ENCODE measurements around the gene AP2B1.

The AP2B1 gene

DNA sequence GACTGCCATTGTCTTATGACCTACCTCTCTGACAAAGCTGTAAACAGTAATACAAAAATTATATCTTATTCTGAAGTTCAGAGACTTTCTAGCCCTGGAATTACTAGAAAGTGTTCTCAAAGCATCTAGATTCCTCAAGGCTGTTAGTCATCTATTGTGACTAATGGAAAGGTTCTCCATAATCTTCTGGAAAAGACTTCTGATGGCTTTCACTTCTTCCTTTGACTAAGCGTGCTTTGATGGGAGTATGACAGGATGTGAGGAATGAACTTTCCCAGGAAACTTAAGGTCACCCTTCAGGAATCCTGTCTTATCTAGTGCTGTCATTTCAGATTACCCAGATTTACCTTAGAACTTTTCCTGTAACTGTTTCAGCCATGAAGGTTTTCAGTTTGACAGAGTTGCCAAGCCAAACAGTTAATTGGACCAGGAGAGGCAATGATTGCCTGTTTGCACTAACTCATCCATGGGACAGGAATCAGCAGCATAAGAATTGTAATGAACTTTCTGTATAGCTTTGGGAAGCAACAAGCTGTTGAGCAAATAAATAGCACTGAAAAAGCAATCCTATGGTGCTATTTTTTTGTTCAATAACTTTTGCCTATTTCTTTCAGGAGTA, 43.5 kb downstream of the AP2B1 start:
- DNase-seq (ENCODE audit: low spot score): peak; percentile 65

GRCh38 chr17:35641032-35641431, 53.9 kb downstream of the AP2B1 start:
- DNase-seq (ENCODE audit: low spot score): no peak

DNA sequence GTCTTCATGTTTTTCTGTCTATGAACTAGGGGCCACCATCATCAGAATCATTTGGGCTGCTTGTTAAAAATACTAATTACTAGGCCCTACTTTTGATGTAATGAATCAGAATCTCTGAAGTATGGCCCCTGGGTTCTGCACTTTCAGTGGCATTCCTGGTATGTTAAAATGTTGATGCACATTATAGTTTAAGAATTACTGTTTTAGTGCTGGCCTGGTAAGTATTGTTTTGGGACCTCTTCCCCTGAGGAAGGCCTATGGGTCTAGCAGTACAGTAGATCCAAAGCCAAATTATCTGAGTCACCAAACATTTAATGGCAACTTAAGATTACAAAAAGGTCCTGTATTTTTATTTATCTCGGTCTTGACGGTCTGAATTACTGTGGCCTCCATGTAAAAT, 58.8 kb downstream of the AP2B1 start:
- no peak for DNase-seq (ENCODE audit: low spot score)

DNA sequence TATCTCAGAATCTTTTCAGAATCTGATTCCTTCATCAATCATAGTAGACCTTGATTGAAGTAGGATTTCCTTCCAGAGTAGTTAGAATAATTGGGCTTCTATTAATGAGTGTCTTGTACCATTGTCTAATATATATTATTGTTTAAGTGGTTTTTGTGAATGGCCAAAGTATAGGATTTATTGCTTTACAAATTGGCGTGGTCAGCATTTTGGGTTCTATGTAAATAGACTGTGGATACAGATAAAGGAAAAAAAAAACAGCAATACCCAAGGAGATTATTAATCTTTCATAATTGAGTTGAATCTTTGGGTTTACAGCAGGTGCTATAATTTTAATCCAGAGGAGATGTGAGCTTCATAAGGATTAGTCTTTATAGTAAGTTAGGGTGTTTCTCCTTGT, 64.3 kb downstream of the AP2B1 start:
- DNase-seq (ENCODE audit: low spot score): no peak

GRCh38 chr17:35653619-35654361, 66.7 kb downstream of the AP2B1 start:
- DNase-seq (ENCODE audit: low spot score): no peak

GRCh38 chr17:35655303-35655702, 68.2 kb downstream of the AP2B1 start:
- no peak for DNase-seq (ENCODE audit: low spot score)

- DNase-seq (ENCODE audit: low spot score): no peak
Observed at GRCh38 chr17:35660902-35661301, 73.8 kb downstream of the AP2B1 start.

DNA sequence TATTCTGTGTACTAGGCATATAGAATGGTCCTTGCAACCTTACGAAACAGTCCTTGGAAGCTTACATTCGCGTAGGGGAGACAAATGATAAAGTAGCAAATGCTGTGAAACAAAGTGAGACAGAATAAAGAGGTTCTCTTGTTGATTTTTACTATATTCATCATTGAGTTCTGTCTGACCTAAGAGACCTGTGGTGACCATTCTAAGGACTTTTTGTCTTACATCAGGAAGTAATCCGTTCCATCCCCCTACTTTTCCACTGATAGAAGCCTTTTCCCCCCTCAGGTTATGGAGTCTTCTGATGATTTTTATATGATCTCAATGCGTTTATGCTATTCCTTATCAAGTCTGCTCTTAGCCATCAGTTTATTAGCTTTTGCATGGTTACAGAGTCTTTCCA, 77.6 kb downstream of the AP2B1 start:
- DNase-seq (ENCODE audit: low spot score): no peak

DNA sequence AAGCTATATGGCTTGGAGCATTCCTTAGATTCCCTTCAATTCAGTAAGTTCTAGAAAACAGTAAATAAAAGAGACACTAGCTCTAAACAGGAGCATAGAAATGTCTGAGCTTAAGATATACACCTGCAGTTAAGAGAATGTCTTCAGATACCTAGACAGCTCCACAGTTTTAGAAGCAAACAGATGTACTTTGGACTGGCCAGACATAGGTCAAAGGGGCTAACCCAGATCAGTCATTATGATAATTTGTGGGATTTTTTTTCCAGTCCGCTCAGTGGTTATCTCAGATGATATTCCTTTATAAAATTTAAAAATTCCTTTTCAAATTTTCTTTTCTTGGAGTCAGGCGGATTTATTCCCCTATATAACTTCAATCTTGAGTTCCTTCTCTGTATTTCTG, 78.5 kb downstream of the AP2B1 start:
- DNase-seq (ENCODE audit: low spot score): no peak

GRCh38 chr17:35666070-35666469, 78.9 kb downstream of the AP2B1 start:
- no peak for DNase-seq (ENCODE audit: low spot score)

DNA sequence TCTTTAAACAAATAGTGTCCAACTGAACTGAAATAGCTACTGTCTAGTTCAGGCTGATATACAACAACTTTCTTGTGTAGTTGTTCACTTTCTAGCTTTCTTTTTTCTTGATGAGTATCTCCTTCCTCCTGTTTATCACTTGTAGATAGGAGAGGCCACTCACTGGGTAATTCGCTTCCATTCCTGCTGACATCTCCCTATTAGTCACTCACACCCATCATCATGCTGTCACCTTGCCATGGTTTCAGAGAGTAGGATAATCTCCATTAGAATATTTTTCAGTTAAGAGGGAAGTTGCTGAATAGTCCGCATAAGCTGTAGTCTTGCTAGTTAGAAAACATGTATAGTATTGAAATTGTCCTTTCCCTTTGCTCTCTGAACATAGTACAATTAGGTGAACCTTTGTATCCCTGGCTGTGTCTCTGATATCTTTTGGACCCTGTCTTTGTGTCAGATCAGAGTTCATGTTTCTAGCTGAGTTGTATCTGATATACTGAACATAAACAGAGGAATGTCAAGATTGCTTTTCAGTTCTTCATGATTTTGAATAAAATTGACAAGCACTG, 79.9 kb downstream of the AP2B1 start:
- no peak for DNase-seq (ENCODE audit: low spot score)

DNA sequence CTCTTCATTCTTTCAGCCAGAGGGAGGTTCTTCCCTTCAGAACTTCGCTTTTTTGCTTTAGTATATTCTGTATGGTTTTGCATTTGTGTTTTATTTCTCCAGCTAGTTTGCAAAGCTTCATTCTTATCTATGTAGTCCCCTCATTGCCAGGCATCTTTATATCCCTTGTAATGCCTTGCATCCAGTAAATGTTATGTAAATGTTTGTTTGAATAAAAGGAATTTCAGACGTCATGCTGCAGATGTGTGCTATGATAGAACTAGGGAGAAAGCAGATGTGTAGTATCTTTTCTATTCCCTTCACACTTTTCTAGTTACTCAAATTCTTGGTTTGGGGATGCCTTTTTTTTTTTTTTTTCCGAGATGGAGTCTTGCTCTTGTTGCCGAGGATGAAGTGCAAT, 81.7 kb downstream of the AP2B1 start:
- DNase-seq (ENCODE audit: low spot score): no peak

- DNase-seq (ENCODE audit: low spot score): no peak
Observed at GRCh38 chr17:35674552-35674951, 87.4 kb downstream of the AP2B1 start.

DNA sequence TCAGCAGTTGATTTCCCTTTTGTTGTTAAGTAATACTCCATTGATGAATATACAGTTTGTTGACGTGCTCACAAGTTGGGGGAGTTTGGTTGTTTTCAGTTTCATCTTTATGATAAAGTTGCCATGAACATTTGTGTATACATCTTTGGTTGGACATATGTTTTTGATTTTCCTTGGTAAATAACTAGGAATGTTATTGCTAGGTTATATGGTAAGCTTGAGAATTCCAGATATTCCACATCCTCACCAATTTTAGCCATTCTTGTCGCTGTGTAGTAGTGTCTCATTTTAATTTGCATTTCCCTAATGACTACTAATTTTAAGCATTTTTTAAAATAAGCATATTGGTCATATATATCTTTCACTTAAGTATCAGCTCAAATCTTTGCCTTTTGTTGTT, 89.3 kb downstream of the AP2B1 start:
- DNase-seq (ENCODE audit: low spot score): no peak

GRCh38 chr17:35679007-35679682, 92.0 kb downstream of the AP2B1 start:
- DNase-seq (ENCODE audit: low spot score): no peak

DNA sequence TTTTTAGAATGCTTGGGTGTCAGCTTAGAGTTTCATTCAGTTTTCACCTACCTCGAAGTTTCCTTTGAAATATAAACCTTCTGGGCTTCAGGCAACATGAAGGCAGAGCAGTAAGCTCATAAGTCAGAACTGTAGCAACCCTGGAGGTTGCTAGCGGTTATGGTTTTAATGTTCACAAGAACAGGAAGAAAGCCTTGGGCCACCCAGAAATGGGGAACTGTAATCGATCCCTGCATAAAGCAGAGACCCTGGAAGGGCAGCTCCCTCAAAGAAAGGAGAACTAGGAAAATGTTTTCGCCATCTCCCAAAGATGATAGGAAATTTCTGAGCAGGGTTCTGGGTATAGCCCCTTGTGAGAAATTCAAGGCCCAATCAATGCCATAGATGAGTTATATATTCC, 96.5 kb downstream of the AP2B1 start:
- DNase-seq (ENCODE audit: low spot score): no peak

DNA sequence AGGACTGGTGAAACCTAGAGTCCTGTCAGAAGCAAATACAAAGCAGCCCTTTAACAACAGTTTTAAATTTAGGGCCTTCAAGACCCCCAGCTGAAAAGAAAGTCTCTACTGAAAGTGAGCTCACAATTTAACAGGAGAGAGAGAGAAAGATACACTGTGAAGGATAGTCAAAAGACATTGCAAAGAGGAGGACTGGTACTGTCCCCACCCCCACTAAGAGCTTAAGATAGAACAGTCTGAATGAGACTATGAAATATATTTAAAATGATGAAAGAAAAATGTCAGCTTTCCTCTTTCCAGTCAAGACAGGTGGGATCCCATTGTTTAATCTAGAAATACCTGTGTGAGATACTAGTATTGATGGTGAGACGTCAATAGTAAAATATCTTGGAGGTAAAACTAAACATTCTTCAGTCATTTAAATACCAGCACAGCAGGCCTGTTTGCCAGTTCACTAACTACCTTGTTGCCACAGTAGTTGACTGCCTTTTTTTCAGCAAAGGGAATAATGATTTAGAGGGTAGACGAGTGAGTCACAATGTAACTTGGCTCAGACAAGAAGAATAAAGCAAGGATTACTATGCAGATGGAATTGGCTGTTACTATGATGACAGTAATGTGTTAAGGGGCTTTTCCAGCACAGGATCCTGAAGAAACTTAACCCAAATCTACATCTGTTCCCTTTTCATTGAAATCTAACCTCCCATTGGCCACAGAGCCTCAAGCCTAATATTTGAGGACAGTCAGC, 97.1 kb downstream of the AP2B1 start:
- DNase-seq (ENCODE audit: low spot score): no peak

GRCh38 chr17:35692512-35693210, 105.5 kb downstream of the AP2B1 start:
- no peak for DNase-seq (ENCODE audit: low spot score)

DNA sequence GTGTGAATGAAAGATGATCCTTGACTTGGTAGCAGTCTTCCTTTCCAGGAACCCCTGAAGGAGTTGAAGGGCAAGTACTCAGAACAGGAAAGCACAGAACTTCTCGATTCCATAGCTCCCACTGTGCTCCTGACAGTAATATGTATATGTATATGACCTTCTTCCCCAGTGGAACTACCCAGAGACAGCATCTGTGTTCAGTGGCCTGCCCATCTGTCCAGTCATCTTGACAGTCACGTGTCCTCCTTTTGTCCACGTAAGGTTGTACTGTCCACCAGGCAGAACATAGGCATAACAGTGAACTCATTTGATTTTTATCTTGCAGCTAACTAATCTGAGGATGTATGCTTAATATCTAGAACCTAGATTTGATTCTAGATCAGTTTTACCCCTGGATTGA, 106.5 kb downstream of the AP2B1 start:
- no peak for DNase-seq (ENCODE audit: low spot score)

GRCh38 chr17:35694906-35695305, 107.8 kb downstream of the AP2B1 start:
- no peak for DNase-seq (ENCODE audit: low spot score)

GRCh38 chr17:35695613-35696012, 108.5 kb downstream of the AP2B1 start:
- no peak for DNase-seq (ENCODE audit: low spot score)

DNA sequence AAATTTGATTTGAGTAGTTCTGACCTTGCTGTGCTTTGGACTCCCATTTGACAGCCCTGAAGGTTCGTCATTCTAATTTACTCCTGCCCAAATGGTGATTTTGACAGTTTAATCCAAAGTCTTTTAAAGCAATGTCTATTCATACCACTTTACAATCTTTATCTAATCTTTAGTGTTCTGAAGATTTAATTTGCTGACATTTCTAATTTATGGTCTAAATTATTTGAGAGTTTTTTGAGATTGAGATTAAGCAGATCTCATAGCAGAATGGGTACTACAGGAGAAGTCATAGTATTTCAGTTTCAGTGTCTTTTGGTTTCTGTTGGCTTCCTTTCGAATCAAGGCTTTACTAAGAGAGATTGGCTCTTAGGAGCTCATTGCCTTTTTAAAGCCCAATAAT, 111.7 kb downstream of the AP2B1 start:
- no peak for DNase-seq (ENCODE audit: low spot score)
